Adrenal gland (tissue), 12 donors: ENCODE measurements around the gene SASH1. TPM values are rescaled to one million over a fixed set of nuclear protein-coding genes. Genes with fewer than 3 reads are reported as not detected.

Experiments
- DNase-seq, 7 donors: peaks; one replicate each; pipeline ENCODE4 v3.0.0-alpha.2; 2019 to 2020
- H3K27ac ChIP-seq, 5 donors: fragments of 200-600 bp; sonication (generic) in 4 of 5; 1 replicate in 3 of 5; 2 replicates in 2 of 5; pipeline versions ENCODE4 v1.5.1 to v1.8.0; 2016 to 2020; ENCODE audit warnings: mild to moderate bottlenecking in 1 of 5
- H3K27me3 ChIP-seq: fragments of 200-600 bp; 2 replicates; pipeline ENCODE4 v1.8.0; 2021
- H3K36me3 ChIP-seq, 2 donors: fragments of 200-600 bp; replicated peaks in 1 of 2; 1 replicate in 1 of 2; 2 replicates in 1 of 2; pipeline versions ENCODE4 v1.5.1 to v1.8.0; 2018 to 2022
- H3K4me1 ChIP-seq, 2 donors: fragments of 200-600 bp; replicated peaks in 1 of 2; 1 replicate in 1 of 2; 2 replicates in 1 of 2; pipeline versions ENCODE4 v1.5.1 to v1.8.0; 2018 to 2021
- H3K4me3 ChIP-seq, 4 donors: fragments of 200-600 bp; sonication (generic) in 3 of 4; one replicate each; pipeline ENCODE4 v1.5.1; 2016 to 2018
- H3K9me3 ChIP-seq, 3 donors: fragments of 200-600 bp; sonication (generic) in 1 of 3; replicated peaks in 1 of 3; 1 replicate in 2 of 3; 2 replicates in 1 of 3; pipeline versions ENCODE4 v1.5.1 to v1.8.0; 2016 to 2021
- CTCF ChIP-seq, 6 experiments: fragments of 450-650 bp in 4 of 6; fragments of 200-600 bp in 2 of 6; sonication (generic) in 1 of 6; IDR thresholded peaks; 1 replicate in 5 of 6; 2 replicates in 1 of 6; pipeline versions ENCODE4 v1.5.1 to v1.8.0; 2016 to 2021; ENCODE audit warnings: antibody characterized with exemption in 6 of 6, mild to moderate bottlenecking in 2 of 6, moderate library complexity in 1 of 6
- POLR2A ChIP-seq, 2 donors: fragments of 450-650 bp; IDR thresholded peaks; one replicate each; pipeline ENCODE4 v1.6.1; 2017; ENCODE audit warnings: antibody characterized with exemption in 2 of 2, mild to moderate bottlenecking in 2 of 2, moderate library complexity in 1 of 2
- WGBS, 4 donors: extraction: QIAGEN DNeasy Blood & Tissue Kit in 2 of 4; methylation state at CpG; one replicate each; pipeline versions ENCODE4 v1.1.5 to v1.1.7; 2013 to 2017; 5-methylcytosine and 5-hydroxymethylcytosine counted together
- intact Hi-C, 2 donors: fragments of 100-400 bp; cut with DNase I; formaldehyde crosslinking; loops; one replicate each; pipeline versions ENCODE4 v1.14.1 to v1.15.0; 2022 to 2023
- polyA plus RNA-seq, 3 donors: library from polyadenylated mRNA; stranded (reverse); fragments of 200-250 nt in 2 of 3; fragments of 350-450 nt in 1 of 3; fragmentation: Illumina TruSeq in 1 of 3; extraction: RNeasy Lipid Tissue Mini Kit (QIAGEN cat#74804) in 1 of 3; gene quantifications; one replicate each; pipeline ENCODE4 v1.2.3, GENCODE V29; 2013 to 2014
- total RNA-seq, 9 donors: library from RNA; depleted of rRNA in 4 of 9; stranded (reverse); fragments of >200 nt in 4 of 9; fragments of 120-200 nt in 1 of 9; fragmentation: NEBNext Ultra II Directional in 1 of 9; extraction: Animal tissue kit (Norgen Biotek cat#: 25700) in 1 of 9; gene quantifications; one replicate each; pipeline versions ENCODE4 v1.1.0 to v1.2.4, GENCODE V29; 2013 to 2023
- donor health status: healthy with polysubstance abuse.
- donor health status: Bipolar disorder and iron deficiency.
- donor health status: DM: yes; HTN: yes; CAD: no.
- donor health status: DM: no; HTN: no; CAD: no.
- donor health status: DM: no; HTN: no; CAD: no.
- donor health status: DM: yes; HTN: yes; CAD: no.

Gene SASH1
- total and polyA plus RNA-seq, 12 donors: 5.5 to 30.7 (median 16.7) TPM

- DNase-seq: no peak
- no peaks in the 10 kb centered on the region for H3K9me3 ChIP-seq
Measured at GRCh38 chr6:148544421-148544820, 201.8 kb downstream of the SASH1 start.

GRCh38 chr6:148545901-148546300, 203.3 kb downstream of the SASH1 start:
- Histone ChIP-seq H3K27ac (no peak overlapping the region), H3K27me3 (no peaks in the 10 kb centered on the region), H3K9me3 (no peaks in the 10 kb centered on the region), H3K4me3 (no peak overlapping the region), H3K4me1 (no peaks in the 10 kb centered on the region), H3K36me3 (peaks cover 0 to 45% of the 10 kb centered on the region in 2 donors)
- no peak for TF ChIP-seq CTCF (IDR thresholded peaks at IDR 0.05)
- TF ChIP-seq POLR2A (IDR thresholded peaks at IDR 0.05): no peak
- intact Hi-C loops: no loop called here
- WGBS, 4 donors: 96 to 98% (median 96%) methylated on average over 14 of the region's 14 CpGs
- DNase-seq: no peak

More at GRCh38 chr6:148544421-148544820, 201.8 kb downstream of the SASH1 start:
- Histone ChIP-seq H3K4me3 (no peak overlapping the region), H3K4me1 (no peaks in the 10 kb centered on the region), H3K27ac (no peak overlapping the region), H3K36me3 (peaks cover 0 to 57% of the 10 kb centered on the region in 2 donors), H3K27me3 (no peaks in the 10 kb centered on the region)
- WGBS, 4 donors: 93 to 98% (median 95%) methylated on average over 17 of the region's 17 CpGs
- no peak for TF ChIP-seq CTCF (IDR thresholded peaks at IDR 0.05)
- TF ChIP-seq POLR2A (IDR thresholded peaks at IDR 0.05): no peak
- intact Hi-C loops: no loop called here

GRCh38 chr6:148547110-148547509, 204.5 kb downstream of the SASH1 start:
- no peaks in the 10 kb centered on the region for H3K27me3 ChIP-seq
- H3K4me1 ChIP-seq: no peaks in the 10 kb centered on the region
- WGBS, 4 donors: 90 to 97% (median 94%) methylated on average over 7 of the region's 7 CpGs
- intact Hi-C loops: no loop called here
- peak in 1 of 7 donors; percentile 41 for DNase-seq
- TF ChIP-seq POLR2A (IDR thresholded peaks at IDR 0.05): no peak
- no peak for TF ChIP-seq CTCF (IDR thresholded peaks at IDR 0.05)
- H3K36me3 ChIP-seq: peaks cover 0 to 33% of the 10 kb centered on the region in 2 donors
- no peak overlapping the region for H3K4me3 ChIP-seq
- no peak overlapping the region for H3K27ac ChIP-seq
- H3K9me3 ChIP-seq: no peaks in the 10 kb centered on the region

- peak in 2 of 7 donors; percentile 27 to 55 for DNase-seq
- WGBS, 4 donors: 74 to 82% (median 78%) methylated on average over 22 of the region's 22 CpGs
- intact Hi-C loops: no loop called here
- H3K36me3 ChIP-seq: peaks cover 0 to 28% of the 10 kb centered on the region in 2 donors
- no peak overlapping the region for H3K27ac ChIP-seq
- H3K9me3 ChIP-seq: no peaks in the 10 kb centered on the region
- H3K27me3 ChIP-seq: no peaks in the 10 kb centered on the region
- no peaks in the 10 kb centered on the region for H3K4me1 ChIP-seq
- TF ChIP-seq CTCF (IDR thresholded peaks at IDR 0.05) (no peak), POLR2A (IDR thresholded peaks at IDR 0.05) (no peak)
- no peak overlapping the region for H3K4me3 ChIP-seq
Measured at GRCh38 chr6:148548065-148548748, 205.6 kb downstream of the SASH1 start.
